ENCODE results near the gene RRAGB. TPM values are rescaled to one million over a fixed set of nuclear protein-coding genes. Genes with fewer than 3 reads are reported as not detected.
A peak's percentile ranks its signal among the peaks of the same experiment; 100 is the strongest.
"Not testable (repeated sequence)": the region's sequence is repeated elsewhere in the genome, so short reads cannot be mapped to it uniquely, and the experiment has no call there.

Gene RRAGB, protein sequence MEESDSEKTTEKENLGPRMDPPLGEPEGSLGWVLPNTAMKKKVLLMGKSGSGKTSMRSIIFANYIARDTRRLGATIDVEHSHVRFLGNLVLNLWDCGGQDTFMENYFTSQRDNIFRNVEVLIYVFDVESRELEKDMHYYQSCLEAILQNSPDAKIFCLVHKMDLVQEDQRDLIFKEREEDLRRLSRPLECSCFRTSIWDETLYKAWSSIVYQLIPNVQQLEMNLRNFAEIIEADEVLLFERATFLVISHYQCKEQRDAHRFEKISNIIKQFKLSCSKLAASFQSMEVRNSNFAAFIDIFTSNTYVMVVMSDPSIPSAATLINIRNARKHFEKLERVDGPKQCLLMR
- 1 to 10 TPM; 7.7 to 8.3 TPM for total RNA-seq

DNA sequence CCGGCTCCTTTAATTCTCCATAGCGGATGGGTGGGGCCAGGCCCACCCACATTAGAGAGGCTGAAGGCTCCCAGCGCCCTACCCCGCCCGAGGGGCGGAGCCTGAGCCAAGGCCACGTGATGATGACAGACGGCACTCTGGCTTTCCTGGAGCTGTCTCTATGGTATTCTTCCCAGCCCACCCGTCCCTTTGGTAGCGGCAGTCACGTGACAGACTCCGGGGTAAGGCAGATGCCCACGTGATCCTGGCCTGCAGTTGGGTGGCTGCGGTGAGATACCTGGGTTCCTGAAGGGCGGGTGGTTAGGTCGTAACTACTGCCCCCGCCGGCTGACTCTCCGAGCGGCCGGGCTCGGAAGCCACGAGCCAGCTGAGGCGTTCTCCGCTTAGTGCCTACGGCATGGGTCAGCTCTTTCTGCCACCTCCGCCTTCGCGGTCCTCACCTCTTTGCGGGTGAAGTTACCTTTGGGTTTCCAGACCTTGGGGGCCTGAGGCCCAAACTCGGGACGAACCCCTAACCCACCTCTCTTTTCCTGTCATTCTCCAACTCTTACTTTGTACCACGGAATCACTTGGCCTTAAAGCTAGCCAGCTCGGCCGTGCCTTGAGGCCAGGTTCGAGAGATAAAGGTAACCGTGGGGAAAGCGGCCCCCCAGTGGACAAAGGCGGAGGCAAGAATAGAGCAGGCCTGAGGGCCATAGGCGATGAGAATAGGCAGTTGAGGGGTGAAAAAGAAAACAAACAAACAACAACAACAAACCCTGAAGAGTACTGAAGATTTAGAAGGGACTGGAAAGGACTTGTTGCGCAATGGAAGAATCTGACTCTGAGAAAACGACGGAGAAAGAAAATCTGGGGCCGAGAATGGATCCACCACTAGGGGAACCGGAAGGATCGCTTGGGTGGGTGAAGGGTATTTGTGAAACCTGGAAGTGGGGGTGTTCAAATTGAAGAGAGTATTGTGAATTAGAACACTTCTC lies at the start of gene RRAGB:
Gene RRAGB, plus strand, starts transcription at position 229 of the 977 bp plus-strand sequence. Its CDS starts 579 bp downstream, at position 808.
- H3K27me3 Mint-ChIP-seq (ENCODE audit: low read depth), result no peaks in the 10 kb centered on the region
- ChIA-PET CTCF (interaction anchor here (0.8 to 2.5 kb wide), 12 partner anchors 11 to 1010 kb away, joined by 3 to 14 read pairs (median 3); partner anchors contain the start of genes APEX2 and MAGEH1), POLR2A (interaction anchor here (0.5 to 1.4 kb wide), 4 partner anchors 95 to 910 kb away, joined by 3 to 6 read pairs (median 5); partner anchors contain the start of gene FOXR2)
- H3K9me3 Mint-ChIP-seq (ENCODE audit: insufficient read depth), result no peaks in the 10 kb centered on the region
- H3K4me3 Mint-ChIP-seq, result peak within 1 kb of the TSS; percentile 85
- ATAC-seq, result peak; percentile 98
- peaks cover 24% of the 10 kb centered on the region for H3K4me1 Mint-ChIP-seq (ENCODE audit: low read depth)
- H3K27ac Mint-ChIP-seq, result peak within 1 kb of the TSS; percentile 95
- peaks cover 20% of the 10 kb centered on the region for H3K36me3 Mint-ChIP-seq (ENCODE audit: low read depth)
- peak; percentile 94 for DNase-seq

DNA sequence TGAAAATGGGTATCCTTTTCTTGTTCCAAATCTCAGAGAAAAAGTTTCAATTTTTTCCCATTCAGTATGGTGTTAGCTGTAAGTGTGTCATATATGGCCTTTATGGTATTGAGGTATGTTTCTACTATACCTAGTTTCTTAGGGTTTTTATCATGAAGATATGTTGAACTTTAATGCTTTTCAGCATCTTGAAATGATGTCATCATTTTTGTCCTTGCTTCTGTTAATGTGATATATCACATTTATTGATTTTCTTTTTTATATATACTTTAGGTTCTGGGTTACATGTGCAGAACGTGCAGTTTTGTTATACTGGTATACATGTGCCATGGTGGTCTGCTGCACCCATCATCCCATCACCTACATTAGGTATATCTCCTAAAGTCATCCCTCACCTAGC lies 49.5 kb upstream of the RRAGB start:
- ATAC-seq (no peak), DNase-seq (no peak)
- no peak overlapping the region for H3K4me3 Mint-ChIP-seq
- POLR2A ChIA-PET, result no interaction called here
- CTCF ChIA-PET, result no interaction called here
- H3K27ac Mint-ChIP-seq, result no peak overlapping the region
- no peaks in the 10 kb centered on the region for H3K27me3 Mint-ChIP-seq (ENCODE audit: low read depth)
- no peaks in the 10 kb centered on the region for H3K9me3 Mint-ChIP-seq (ENCODE audit: insufficient read depth)
- no peaks in the 10 kb centered on the region for H3K36me3 Mint-ChIP-seq (ENCODE audit: low read depth)
- no peaks in the 10 kb centered on the region for H3K4me1 Mint-ChIP-seq (ENCODE audit: low read depth)

DNA sequence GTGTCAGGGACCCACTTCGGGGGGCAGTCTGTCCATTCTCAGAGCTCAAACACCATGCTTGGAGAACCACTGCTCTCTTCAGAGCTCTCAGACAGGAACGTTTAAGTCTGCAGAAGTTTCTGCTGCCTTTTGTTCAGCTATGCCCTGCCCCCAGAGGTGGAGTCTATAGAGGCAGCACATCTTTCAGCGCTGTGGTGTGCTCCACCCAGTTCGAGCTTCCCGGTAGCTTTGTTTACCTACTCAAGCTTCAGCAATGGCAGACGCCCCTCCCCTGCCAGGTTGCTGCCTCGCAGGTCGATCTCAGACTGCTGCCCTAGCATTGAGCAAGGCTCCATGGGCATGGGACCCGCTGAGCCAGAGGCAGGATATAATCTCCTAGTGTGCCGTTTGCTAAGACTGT lies 29.0 kb upstream of the RRAGB start:
- POLR2A ChIA-PET; H3K4me3 Mint-ChIP-seq; H3K36me3 Mint-ChIP-seq (ENCODE audit: low read depth); DNase-seq; CTCF ChIA-PET; H3K9me3 Mint-ChIP-seq (ENCODE audit: insufficient read depth); H3K27me3 Mint-ChIP-seq (ENCODE audit: low read depth); H3K4me1 Mint-ChIP-seq (ENCODE audit: low read depth); H3K27ac Mint-ChIP-seq; ATAC-seq: not testable (repeated sequence)

DNA sequence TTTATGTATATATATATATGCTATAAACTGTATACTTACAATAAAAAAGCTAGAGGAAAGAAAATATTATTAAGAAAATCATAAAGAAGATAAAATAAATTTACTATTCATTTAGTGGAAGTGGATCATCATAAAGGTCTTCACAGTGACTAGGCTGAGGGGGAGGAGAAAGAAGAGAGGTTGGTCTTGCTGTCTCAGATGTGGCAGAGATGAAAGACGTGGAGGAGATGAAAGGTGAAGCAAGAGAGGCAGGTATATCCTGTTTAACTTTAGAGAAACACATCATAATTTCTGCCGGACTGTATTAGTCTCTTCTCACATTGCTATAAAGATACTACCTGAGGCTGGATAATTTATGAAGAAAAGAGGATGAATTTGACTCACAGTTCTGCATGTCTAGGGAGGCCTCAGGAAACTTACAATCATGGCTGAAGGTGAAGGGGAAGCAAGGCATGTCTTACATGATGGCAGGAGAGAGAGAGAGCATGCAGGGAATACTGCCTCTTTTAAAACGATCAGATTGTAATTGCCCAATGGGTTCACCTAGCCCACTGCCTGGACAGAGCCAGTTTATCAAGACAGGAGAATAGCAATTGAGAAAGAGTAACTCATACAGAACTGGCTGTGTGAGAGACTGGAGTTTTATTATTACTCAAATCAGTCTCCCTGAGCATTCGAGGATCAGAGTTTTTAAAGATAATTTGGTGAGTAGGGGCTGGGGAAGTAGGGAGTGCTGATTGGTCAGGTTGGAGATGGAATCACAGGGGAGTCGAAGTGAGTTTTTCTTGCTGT lies 22.1 kb upstream of the RRAGB start:
- H3K27ac Mint-ChIP-seq, result peak overlapping the region; percentile 27

DNA sequence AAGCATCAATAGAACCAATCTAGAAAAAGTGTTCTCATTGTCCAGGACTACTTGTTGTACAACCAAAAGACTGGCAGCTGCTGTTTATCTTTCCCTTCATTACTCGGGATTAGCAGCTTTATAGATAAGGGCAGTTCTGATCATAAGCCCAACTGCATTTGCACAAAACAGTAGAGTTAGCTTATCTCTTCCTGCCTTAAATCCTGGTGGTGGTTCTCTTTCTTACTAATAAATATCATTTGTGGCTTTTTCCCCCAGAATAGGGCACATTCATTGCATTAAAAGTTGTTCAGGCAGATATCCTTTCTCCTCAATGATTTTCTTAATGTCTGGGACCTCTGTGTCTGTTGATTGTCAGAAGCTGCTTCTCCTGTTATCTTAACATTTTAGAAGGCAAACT lies 20.2 kb upstream of the RRAGB start:
- Mint-ChIP-seq H3K4me1 (ENCODE audit: low read depth) (peaks cover 24% of the 10 kb centered on the region), H3K9me3 (ENCODE audit: insufficient read depth) (peaks cover 4% of the 10 kb centered on the region), H3K36me3 (ENCODE audit: low read depth) (no peaks in the 10 kb centered on the region), H3K27ac (no peak overlapping the region), H3K4me3 (no peak overlapping the region), H3K27me3 (ENCODE audit: low read depth) (no peaks in the 10 kb centered on the region)
- ChIA-PET POLR2A (no interaction called here), CTCF (interaction anchor here (1.8 kb wide), 1 partner anchor 20 kb away, joined by 5 read pairs; the partner anchor contains the start of gene RRAGB)
- DNase-seq (no peak), ATAC-seq (no peak)

More for the DNA sequence above, 22.1 kb upstream of the RRAGB start:
- Mint-ChIP-seq H3K4me1 (ENCODE audit: low read depth) (peaks cover 24% of the 10 kb centered on the region), H3K9me3 (ENCODE audit: insufficient read depth) (peaks cover 4% of the 10 kb centered on the region), H3K4me3 (peak overlapping the region; percentile 16), H3K27me3 (ENCODE audit: low read depth) (no peaks in the 10 kb centered on the region), H3K36me3 (ENCODE audit: low read depth) (no peaks in the 10 kb centered on the region)
- CTCF ChIA-PET, result no interaction called here
- peak; percentile 22 for DNase-seq
- peak; percentile 72 for ATAC-seq
- POLR2A ChIA-PET, result no interaction called here

DNA sequence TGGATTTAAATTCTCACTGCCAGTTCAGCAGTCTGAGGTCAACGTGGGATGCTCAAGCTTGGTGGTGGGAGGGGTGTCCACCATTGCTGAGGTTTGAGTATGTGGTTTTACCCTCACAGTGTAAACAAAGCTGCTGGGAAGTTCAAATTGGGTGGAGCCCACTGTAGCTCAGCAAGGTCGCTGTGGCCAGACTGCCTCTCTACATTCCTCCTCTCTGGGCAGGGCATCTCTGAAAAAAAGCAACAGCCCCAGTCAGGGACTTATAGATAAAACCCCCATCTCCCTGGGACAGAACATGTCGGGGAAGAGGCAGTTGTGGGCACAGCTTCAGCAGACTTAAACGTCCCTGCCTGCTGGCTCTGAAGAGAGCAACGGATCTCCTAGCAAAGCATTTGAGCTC lies 14.9 kb upstream of the RRAGB start:
- H3K4me1 Mint-ChIP-seq (ENCODE audit: low read depth), result peaks cover 29% of the 10 kb centered on the region
- H3K9me3 Mint-ChIP-seq (ENCODE audit: insufficient read depth), result peaks cover 4% of the 10 kb centered on the region
- POLR2A ChIA-PET, result no interaction called here
- no peaks in the 10 kb centered on the region for H3K36me3 Mint-ChIP-seq (ENCODE audit: low read depth)
- H3K4me3 Mint-ChIP-seq, result no peak overlapping the region
- ATAC-seq (no peak), DNase-seq (no peak)
- H3K27ac Mint-ChIP-seq, result no peak overlapping the region
- no peaks in the 10 kb centered on the region for H3K27me3 Mint-ChIP-seq (ENCODE audit: low read depth)
- CTCF ChIA-PET, result interaction anchor here (1.3 kb wide), 1 partner anchor 15 kb away, joined by 6 read pairs; the partner anchor contains the start of gene RRAGB

DNA sequence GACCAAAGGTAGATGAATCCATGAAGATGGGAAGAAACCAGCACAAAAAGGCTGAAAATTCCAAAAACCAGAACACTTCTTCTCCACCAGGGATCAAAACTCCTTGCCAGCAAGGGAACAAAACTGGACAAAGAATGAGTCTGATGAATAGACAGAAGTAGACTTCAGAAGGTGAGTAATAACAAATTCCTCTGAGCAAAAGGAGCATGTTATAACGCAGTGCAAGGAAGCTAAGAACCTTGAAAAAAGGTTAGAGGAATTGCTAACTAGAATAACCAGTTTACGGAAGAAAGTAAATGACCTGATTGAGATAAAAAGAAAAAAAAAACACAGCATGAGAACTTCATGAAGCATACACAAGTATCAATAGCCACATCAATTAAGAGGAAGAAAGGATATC lies 14.1 kb upstream of the RRAGB start:
- DNase-seq; H3K4me3 Mint-ChIP-seq; H3K27me3 Mint-ChIP-seq (ENCODE audit: low read depth); H3K9me3 Mint-ChIP-seq (ENCODE audit: insufficient read depth); ATAC-seq; H3K27ac Mint-ChIP-seq; POLR2A ChIA-PET; H3K36me3 Mint-ChIP-seq (ENCODE audit: low read depth): not testable (repeated sequence)
- CTCF ChIA-PET, result interaction anchor here (1.3 kb wide), 1 partner anchor 14 kb away, joined by 6 read pairs; the partner anchor contains the start of gene RRAGB
- peaks cover 27% of the 10 kb centered on the region for H3K4me1 Mint-ChIP-seq (ENCODE audit: low read depth)

DNA sequence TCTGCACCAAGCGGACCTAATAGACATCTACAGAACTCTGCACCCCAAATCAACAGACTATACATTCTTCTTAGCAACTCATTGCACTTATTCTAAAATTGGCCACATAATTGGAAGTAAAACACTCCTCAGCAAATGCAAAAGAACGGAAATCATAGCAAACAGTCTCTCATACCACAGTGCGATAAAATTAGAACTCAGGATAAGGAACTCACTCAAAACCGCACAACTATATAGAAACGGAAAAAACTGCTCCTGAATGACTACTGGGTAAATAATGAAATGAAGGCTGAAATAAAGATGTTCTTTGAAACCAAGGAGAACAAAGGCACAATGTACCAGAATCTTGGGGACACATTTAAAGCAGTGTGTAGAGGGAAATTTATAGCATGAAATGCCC lies 12.5 kb upstream of the RRAGB start:
- Mint-ChIP-seq H3K27ac (peak overlapping the region; percentile 26), H3K4me3 (peak overlapping the region; percentile 1), H3K4me1 (ENCODE audit: low read depth) (peaks cover 18% of the 10 kb centered on the region)
- H3K36me3 Mint-ChIP-seq (ENCODE audit: low read depth); H3K27me3 Mint-ChIP-seq (ENCODE audit: low read depth); POLR2A ChIA-PET; DNase-seq; CTCF ChIA-PET; H3K9me3 Mint-ChIP-seq (ENCODE audit: insufficient read depth); ATAC-seq: not testable (repeated sequence)

DNA sequence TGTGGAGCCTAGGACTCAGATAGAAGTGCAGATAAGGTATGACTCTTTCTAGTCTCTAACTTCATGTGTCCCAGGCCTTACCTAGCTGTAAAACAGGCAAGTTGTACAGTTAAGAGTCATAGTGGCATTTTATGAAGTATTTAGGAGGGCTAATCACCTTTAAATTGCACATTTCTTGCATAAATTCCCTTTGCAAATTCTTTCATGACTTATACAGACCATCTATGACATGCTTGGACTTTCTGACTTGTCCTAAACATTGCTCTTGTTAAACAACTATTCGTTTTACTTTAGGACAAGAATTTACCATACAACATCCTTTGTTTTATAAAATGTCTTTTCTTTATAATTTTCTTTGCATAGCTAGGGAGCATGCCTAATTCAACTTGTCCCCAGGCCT lies 7.8 kb upstream of the RRAGB start:
- Mint-ChIP-seq H3K4me1 (ENCODE audit: low read depth) (peaks cover 11% of the 10 kb centered on the region), H3K9me3 (ENCODE audit: insufficient read depth) (no peaks in the 10 kb centered on the region), H3K27ac (no peak overlapping the region), H3K36me3 (ENCODE audit: low read depth) (peaks cover 2% of the 10 kb centered on the region), H3K4me3 (no peak overlapping the region), H3K27me3 (ENCODE audit: low read depth) (no peaks in the 10 kb centered on the region)
- DNase-seq, result no peak
- CTCF ChIA-PET, result no interaction called here
- no peak for ATAC-seq
- POLR2A ChIA-PET, result no interaction called here

DNA sequence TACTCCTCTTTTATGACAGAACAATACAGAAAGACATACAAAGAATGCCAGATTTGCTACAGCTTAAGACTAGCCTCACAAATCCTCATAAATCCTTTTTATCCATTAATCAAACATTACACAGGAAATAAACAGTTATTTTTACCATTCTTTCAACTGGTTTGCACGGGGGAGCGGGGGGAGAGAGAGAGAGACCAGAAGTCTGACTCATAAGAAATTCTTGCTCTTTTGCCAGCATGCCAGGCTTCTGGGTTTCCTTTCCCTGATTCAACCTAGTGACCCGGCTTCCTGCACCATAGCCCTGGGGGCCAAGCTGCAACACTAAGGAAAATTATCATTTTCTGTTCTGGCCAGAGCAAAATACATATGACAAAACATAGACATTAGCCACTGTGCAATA lies 6.8 kb upstream of the RRAGB start:
- no peak overlapping the region for H3K4me3 Mint-ChIP-seq
- no peaks in the 10 kb centered on the region for H3K9me3 Mint-ChIP-seq (ENCODE audit: insufficient read depth)
- POLR2A ChIA-PET, result no interaction called here
- no peak overlapping the region for H3K27ac Mint-ChIP-seq
- H3K27me3 Mint-ChIP-seq (ENCODE audit: low read depth), result no peaks in the 10 kb centered on the region
- no peak for ATAC-seq
- peaks cover 2% of the 10 kb centered on the region for H3K36me3 Mint-ChIP-seq (ENCODE audit: low read depth)
- H3K4me1 Mint-ChIP-seq (ENCODE audit: low read depth), result peaks cover under 1% of the 10 kb centered on the region
- DNase-seq, result no peak
- CTCF ChIA-PET, result no interaction called here

DNA sequence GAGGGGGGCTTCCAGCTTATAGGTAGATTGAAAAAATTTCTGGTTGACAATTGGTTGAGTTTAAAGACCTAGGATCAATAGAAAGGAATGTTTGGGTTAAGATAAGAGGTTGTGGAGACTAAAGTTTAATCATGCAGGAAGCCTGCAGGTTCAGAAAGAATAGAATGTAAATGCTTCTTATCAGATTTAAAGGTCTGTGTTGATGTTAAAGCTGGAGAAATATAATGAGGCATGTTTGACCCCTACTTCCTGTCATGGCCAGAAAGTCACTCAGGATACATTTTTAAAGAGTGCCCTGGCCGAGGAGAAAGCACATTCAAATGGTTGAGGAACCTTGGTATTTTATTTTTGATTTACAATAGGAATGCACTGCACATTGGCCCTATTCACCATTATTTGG lies 3.9 kb upstream of the RRAGB start:
- Mint-ChIP-seq H3K27me3 (ENCODE audit: low read depth) (no peaks in the 10 kb centered on the region), H3K4me3 (no peak overlapping the region), H3K9me3 (ENCODE audit: insufficient read depth) (no peaks in the 10 kb centered on the region), H3K4me1 (ENCODE audit: low read depth) (peaks cover 10% of the 10 kb centered on the region), H3K36me3 (ENCODE audit: low read depth) (peaks cover 9% of the 10 kb centered on the region), H3K27ac (no peak overlapping the region)
- ATAC-seq, result no peak
- no peak for DNase-seq
- POLR2A ChIA-PET, result no interaction called here
- CTCF ChIA-PET, result no interaction called here

Data from activated CD8-positive, alpha-beta T cell treated with anti-CD3 and anti-CD28 coated beads, Interleukin-2, amount 10 ng/mL, durations not matched to agents 7 days and 5 days (primary cell).